Activated CD4-positive, alpha-beta T cell treated with anti-CD3 and anti-CD28 coated beads, Interleukin-2, amount 50 U/mL, for 16 hours (primary cell): ENCODE results near the gene CRYGB.
"Not testable (repeated sequence)": the region's sequence is repeated elsewhere in the genome, so short reads cannot be mapped to it uniquely, and the experiment has no call there.

Experiments
- DNase-seq: peaks from one replicate; pipeline ENCODE4 v3.0.0-alpha.2; 2020

Gene CRYGB

GRCh38 chr2:208148803-208149202 is 2.8 kb upstream of the CRYGB start:
- no peak for DNase-seq

- DNase-seq: no peak
Observed at GRCh38 chr2:208147759-208148158, 1.8 kb upstream of the CRYGB start.

- no peak for DNase-seq
Observed at GRCh38 chr2:208147008-208147407, 1.1 kb upstream of the CRYGB start.

GRCh38 chr2:208142925-208143799 is 2.8 kb downstream of the CRYGB start:
- DNase-seq: no peak

- DNase-seq: no peak
Observed at GRCh38 chr2:208142240-208142924, 3.6 kb downstream of the CRYGB start.

GRCh38 chr2:208139447-208139846 is 6.5 kb downstream of the CRYGB start:
- DNase-seq: no peak

- not testable (repeated sequence) for DNase-seq
Observed at GRCh38 chr2:208138334-208138733, 7.6 kb downstream of the CRYGB start.

GRCh38 chr2:208136716-208137094 is 9.3 kb downstream of the CRYGB start:
- no peak for DNase-seq

- DNase-seq: no peak
Observed at GRCh38 chr2:208135794-208136715, 9.9 kb downstream of the CRYGB start.

GRCh38 chr2:208134928-208135586 is 10.9 kb downstream of the CRYGB start:
- peak; percentile 27 for DNase-seq

- DNase-seq: no peak
Observed at GRCh38 chr2:208130712-208131110, 15.2 kb downstream of the CRYGB start.

GRCh38 chr2:208129744-208130711 is 15.9 kb downstream of the CRYGB start, which contains the start of gene CRYGC:
Gene CRYGC (minus strand): TSS chr2:208129828. CDS start chr2:208129792, 36 bp downstream.
- no peak for DNase-seq

- no peak for DNase-seq
Observed at GRCh38 chr2:208128136-208128535, 17.8 kb downstream of the CRYGB start.

- no peak for DNase-seq
Observed at GRCh38 chr2:208127090-208127489, 18.9 kb downstream of the CRYGB start.

- no peak for DNase-seq
Observed at GRCh38 chr2:208125251-208125650, 20.7 kb downstream of the CRYGB start.

GRCh38 chr2:208124013-208124715 is 21.8 kb downstream of the CRYGB start, which contains the start of gene CRYGD:
Gene CRYGD (minus strand): TSS chr2:208124524. CDS start chr2:208124473, 51 bp downstream.
- not testable (repeated sequence) for DNase-seq

- no peak for DNase-seq
Observed at GRCh38 chr2:208122248-208122647, 23.7 kb downstream of the CRYGB start.

- no peak for DNase-seq
Observed at GRCh38 chr2:208118918-208119317, 27.0 kb downstream of the CRYGB start.

GRCh38 chr2:208117390-208117789 is 28.6 kb downstream of the CRYGB start:
- not testable (repeated sequence) for DNase-seq

GRCh38 chr2:208112969-208113368 is 33.0 kb downstream of the CRYGB start:
- no peak for DNase-seq
